Astrocyte of the spinal cord (primary cell): ENCODE measurements around the gene DNAL1.

Source experiments
- DNase-seq: peaks from one replicate; pipeline ENCODE4 v3.0.0; 2011; ENCODE audit warnings: low read depth, low spot score
- H3K4me3 ChIP-seq: 2 replicates; pipeline ENCODE4 v1.5.1; 2011; ENCODE audit warnings: low read depth, mild to moderate bottlenecking, low read length, moderate library complexity
- CTCF ChIP-seq: IDR thresholded peaks from 2 replicates; pipeline ENCODE4 v1.5.1; 2012; ENCODE audit warnings: low read depth, mild to moderate bottlenecking, low read length, inconsistent platforms
- in situ Hi-C: cut with HindIII; loops from 2 replicates; pipeline ENCODE4 v1.10.0; 2017; ENCODE audit warnings: low sequenced_read_pairs

DNAL1 gene

GRCh38 chr14:73726025-73726961 lies 81.5 kb downstream of the DNAL1 start:
- TF ChIP-seq CTCF, result no peak
- no peak overlapping the region for H3K4me3 ChIP-seq
- in situ Hi-C loops, result no loop called here
- peak; percentile 32 for DNase-seq

GRCh38 chr14:73727166-73727565 lies 82.4 kb downstream of the DNAL1 start:
- no peak for TF ChIP-seq CTCF
- in situ Hi-C loops, result no loop called here
- no peak overlapping the region for H3K4me3 ChIP-seq
- DNase-seq, result no peak

- in situ Hi-C loops, result no loop called here
- peak; percentile 67 for DNase-seq
- TF ChIP-seq CTCF, result peak; percentile 92
- no peak overlapping the region for H3K4me3 ChIP-seq
Measured at GRCh38 chr14:73728717-73729330, 84.0 kb downstream of the DNAL1 start.

- H3K4me3 ChIP-seq, result no peak overlapping the region
- no peak for DNase-seq
- no peak for TF ChIP-seq CTCF
- in situ Hi-C loops, result no loop called here
Measured at GRCh38 chr14:73729556-73730265, 84.9 kb downstream of the DNAL1 start.

- H3K4me3 ChIP-seq, result no peak overlapping the region
- in situ Hi-C loops, result no loop called here
- DNase-seq, result no peak
- no peak for TF ChIP-seq CTCF
Measured at GRCh38 chr14:73731111-73731510, 86.3 kb downstream of the DNAL1 start.

GRCh38 chr14:73732006-73732405 lies 87.2 kb downstream of the DNAL1 start:
- DNase-seq, result no peak
- TF ChIP-seq CTCF, result no peak
- in situ Hi-C loops, result no loop called here
- H3K4me3 ChIP-seq, result no peak overlapping the region
